Measurements from ENCODE around the gene CNDP1.

The CNDP1 gene

DNA sequence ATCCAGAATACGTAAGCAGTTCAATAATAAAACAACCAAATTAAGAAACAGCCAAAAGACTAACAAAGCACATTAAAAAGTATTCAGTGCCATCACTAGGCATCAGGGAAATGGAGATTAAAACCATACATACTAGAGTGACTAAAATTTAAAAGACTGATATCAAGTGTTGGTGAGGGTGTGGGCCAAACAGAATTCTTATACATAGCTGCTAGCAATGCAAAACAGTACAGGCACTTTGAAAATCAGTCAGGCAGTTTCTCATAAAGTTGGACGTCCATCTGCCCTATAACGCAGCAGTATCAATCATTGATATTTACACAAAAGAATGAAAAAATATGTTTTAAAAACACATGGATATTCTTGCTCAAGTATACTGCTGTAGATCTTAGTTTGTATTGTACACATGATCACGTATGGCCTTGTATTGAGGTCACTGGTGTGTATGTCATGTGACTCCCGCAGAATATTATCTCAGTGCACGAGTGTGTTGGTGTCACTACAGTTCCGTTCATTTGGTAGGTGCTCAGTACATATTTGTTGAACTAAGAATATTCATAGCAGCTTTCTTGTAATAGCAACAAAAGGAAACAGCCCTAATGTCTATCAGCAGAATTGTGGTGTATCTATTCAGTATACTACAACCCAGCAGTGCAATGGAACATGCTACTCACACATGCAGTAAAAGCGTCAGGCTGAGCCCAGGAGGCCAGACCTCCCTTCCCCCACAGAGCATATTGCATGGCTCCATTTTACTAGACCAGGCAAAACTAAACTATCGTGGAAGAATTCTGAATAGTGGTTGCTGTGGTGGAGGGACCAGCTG is 92.0 kb downstream of the CNDP1 start:
- DNase-seq (ENCODE audit: low spot score) = no peak

DNA sequence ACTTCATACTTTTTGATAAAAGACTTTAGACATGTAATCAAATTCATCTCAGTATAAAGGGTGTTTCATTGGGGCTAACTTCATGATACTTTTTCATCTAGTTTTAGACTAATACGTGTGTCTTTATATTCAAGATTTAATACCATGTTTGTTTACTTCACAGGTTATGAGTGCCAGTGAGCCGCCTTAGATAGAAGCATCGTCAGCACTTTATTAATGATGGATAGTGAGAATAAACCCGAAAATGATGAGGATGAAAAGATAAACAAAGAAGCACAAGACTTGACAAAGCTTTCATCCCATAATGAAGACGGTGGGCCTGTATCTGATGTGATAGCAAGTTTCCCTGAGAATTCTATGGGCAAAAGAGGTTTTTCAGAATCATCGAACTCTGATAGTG is 96.5 kb downstream of the CNDP1 start:
- DNase-seq (ENCODE audit: low spot score) = no peak

DNA sequence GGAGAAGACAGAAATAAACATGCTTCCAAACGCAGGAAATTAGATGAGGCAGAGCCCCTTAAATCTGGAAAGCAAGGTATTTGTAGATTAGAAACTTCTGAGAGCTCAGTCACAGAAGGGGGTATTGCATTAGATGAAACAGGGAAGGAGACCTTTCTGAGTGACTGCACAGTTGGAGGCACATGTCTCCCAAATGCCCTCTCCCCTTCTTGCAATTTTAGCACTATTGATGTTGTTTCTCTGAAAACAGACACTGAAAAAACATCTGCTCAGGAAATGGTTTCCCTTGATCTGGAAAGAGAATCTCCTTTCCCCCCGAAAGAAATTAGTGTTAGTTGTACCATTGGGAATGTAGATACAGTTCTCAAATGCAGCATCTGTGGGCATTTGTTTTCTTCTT is 96.9 kb downstream of the CNDP1 start:
- no peak for DNase-seq (ENCODE audit: low spot score)

DNA sequence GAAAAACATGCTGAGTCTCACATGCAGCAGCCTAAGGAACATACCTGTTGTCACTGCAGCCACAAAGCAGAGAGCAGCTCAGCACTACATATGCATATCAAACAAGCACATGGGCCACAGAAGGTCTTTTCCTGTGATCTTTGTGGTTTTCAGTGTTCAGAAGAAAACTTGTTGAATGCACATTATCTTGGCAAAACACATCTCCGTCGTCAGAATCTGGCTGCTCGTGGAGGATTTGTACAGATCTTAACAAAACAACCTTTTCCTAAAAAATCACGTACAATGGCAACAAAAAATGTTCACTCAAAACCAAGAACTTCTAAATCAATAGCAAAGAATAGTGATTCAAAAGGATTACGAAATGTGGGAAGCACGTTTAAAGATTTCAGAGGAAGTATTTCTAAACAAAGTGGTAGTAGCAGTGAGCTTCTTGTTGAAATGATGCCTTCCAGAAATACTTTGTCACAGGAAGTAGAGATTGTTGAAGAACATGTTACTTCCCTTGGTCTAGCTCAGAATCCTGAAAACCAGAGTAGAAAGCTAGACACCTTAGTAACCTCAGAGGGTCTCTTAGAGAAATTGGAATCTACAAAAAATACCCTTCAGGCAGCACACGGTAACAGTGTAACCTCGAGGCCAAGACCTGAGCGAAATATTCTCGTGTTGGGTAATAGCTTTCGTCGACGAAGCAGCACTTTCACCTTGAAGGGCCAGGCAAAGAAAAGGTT is 97.5 kb downstream of the CNDP1 start:
- DNase-seq (ENCODE audit: low spot score) = no peak

DNA sequence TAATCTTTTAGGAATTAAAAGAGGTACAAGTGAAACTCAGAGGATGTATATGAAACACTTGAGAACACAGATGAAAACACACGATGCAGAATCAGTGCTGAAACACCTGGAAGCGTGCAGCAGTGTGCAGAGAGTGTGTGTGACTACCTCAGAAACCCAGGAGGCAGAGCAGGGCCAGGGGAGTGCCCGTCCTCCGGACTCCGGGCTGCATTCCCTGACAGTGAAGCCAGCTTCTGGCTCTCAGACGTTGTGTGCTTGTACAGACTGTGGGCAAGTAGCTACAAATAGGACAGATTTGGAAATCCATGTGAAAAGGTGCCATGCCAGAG is 98.0 kb downstream of the CNDP1 start:
- no peak for DNase-seq (ENCODE audit: low spot score)

DNA sequence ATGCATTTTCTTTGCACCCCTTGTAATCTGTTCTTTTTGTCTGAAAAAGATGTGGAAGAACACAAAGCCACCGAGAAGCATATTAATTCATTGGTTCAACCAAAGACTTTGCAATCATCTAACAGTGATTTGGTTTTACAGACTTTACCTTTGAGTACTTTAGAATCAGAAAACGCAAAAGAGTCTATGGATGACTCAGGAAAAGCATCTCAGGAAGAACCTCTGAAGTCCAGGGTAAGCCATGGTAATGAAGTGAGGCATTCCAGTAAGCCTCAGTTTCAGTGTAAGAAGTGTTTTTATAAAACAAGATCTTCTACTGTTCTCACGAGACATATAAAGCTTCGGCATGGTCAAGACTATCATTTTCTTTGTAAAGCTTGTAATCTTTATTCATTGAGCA is 98.6 kb downstream of the CNDP1 start:
- DNase-seq (ENCODE audit: low spot score) = no peak

DNA sequence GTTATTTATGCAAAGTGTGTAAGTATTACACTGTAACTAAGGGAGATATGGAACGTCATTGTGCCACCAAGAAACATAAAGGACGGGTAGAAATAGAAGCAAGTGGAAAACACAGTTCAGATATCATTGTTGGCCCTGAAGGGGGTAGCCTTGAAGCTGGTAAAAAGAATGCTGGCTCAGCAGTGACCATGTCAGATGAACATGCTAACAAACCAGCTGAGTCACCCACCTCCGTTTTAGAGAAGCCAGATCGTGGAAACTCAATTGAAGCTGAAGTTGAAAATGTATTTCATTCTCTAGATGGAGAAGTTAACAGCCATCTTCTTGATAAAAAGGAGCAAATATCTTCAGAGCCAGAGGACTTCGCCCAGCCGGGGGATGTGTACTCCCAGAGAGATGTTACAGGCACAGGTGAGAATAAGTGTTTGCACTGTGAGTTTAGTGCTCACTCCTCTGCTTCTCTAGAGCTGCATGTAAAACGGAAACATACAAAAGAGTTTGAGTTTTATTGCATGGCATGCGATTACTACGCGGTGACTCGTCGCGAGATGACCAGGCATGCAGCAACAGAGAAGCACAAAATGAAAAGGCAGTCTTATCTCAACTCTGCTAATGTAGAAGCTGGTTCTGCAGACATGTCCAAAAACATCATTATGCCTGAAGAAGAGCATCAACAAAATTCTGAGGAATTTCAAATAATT is 99.5 kb downstream of the CNDP1 start:
- no peak for DNase-seq (ENCODE audit: low spot score)

DNA sequence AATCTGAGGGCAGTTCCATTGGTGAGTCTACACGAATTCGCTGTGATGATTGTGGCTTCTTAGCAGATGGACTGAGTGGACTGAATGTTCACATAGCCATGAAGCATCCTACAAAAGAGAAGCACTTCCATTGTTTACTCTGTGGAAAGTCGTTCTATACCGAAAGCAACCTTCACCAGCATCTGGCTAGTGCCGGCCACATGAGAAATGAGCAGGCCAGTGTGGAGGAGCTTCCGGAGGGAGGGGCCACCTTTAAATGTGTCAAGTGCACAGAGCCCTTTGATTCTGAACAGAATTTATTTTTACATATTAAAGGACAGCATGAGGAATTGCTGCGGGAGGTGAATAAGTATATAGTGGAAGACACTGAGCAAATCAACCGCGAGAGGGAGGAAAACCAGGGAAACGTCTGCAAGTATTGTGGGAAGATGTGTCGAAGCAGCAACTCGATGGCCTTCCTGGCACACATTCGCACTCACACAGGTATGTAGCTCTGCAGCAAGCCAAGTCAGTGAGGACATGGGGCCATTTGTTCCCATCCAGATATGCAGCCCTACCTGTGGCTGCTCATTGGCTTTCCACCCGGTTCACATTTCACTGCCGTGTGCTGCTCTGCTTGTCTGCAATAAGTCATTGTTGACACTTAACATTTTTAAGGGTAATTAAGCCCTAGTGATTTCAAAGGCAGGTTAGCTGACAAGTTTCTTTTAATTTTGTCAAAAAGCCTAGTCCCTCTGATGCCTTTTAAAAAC is 101.1 kb downstream of the CNDP1 start:
- DNase-seq (ENCODE audit: low spot score) = no peak
